K562 (cell line): ENCODE measurements around the gene MALAT1. TPM values are rescaled to one million over a fixed set of nuclear protein-coding genes. Genes with fewer than 3 reads are reported as not detected.
A peak's percentile ranks its signal among the peaks of the same experiment; 100 is the strongest.

Experiments
- CEBPZ ChIP-seq: fragments of 150-350 bp; IDR thresholded peaks from 2 replicates; pipeline ENCODE4 v1.6.1; 2014; ENCODE audit warnings: low read depth, mild to moderate bottlenecking, low read length, borderline replicate concordance
- ELF1 ChIP-seq: fragments of 200-800 bp; sonication (Bioruptor generic); IDR thresholded peaks from 2 replicates; pipeline ENCODE4 v1.6.1; 2016; ENCODE audit warnings: missing genetic modification characterization, missing compliant biosample characterization
- FOXJ3 ChIP-seq: sonication (generic); formaldehyde crosslinking; IDR thresholded peaks from 2 replicates; pipeline ENCODE4 v1.4.0; 2020; ENCODE audit warnings: mild to moderate bottlenecking, missing genetic modification reagents
- FOXM1 ChIP-seq, 2 experiments: fragments of 450-650 bp in 1 of 2; sonication (generic) in 1 of 2; formaldehyde crosslinking in 1 of 2; IDR thresholded peaks; 2 replicates each; pipeline versions ENCODE4 v1.6.1 to v1.9.0; 2017 to 2022; ENCODE audit warnings: low read depth in 2 of 2, mild to moderate bottlenecking in 2 of 2, missing genetic modification reagents in 1 of 2, moderate library complexity in 1 of 2
- FUS ChIP-seq: fragments of 200-400 bp; formaldehyde crosslinking; optimal IDR thresholded peaks from 2 replicates; pipeline ENCODE3; 2017; ENCODE audit warnings: low read depth, low read length
- JUNB ChIP-seq: fragments of 450-650 bp; formaldehyde crosslinking; conservative IDR thresholded peaks from 2 replicates; pipeline ENCODE4 v1.4.0; 2020; ENCODE audit warnings: mild to moderate bottlenecking
- LCOR ChIP-seq: sonication (generic); formaldehyde crosslinking; IDR thresholded peaks from 2 replicates; pipeline ENCODE4 v1.8.0; 2022; ENCODE audit warnings: mild to moderate bottlenecking, missing genetic modification reagents
- MEF2A ChIP-seq: IDR thresholded peaks from 2 replicates; pipeline ENCODE4 v1.6.1; 2011; ENCODE audit warnings: low read depth, mild to moderate bottlenecking, low read length, moderate library complexity; ENCODE audit not compliant: control insufficient read depth
- NCOA2 ChIP-seq, 2 experiments: fragments of 450-650 bp; IDR thresholded peaks; 2 replicates each; pipeline ENCODE4 v1.6.1; 2018; ENCODE audit warnings: mild to moderate bottlenecking in 2 of 2, moderate library complexity in 1 of 2; ENCODE audit not compliant: partially characterized antibody in 2 of 2
- NFIX ChIP-seq: fragments of 250-450 bp; sonication (Bioruptor Pico); IDR thresholded peaks from 2 replicates; pipeline ENCODE4 v1.4.0; 2020; ENCODE audit warnings: low read depth, mild to moderate bottlenecking, moderate library complexity
- PHB ChIP-seq: fragments of 250-450 bp; sonication (Bioruptor Pico); IDR thresholded peaks from 2 replicates; pipeline ENCODE4 v1.5.0; 2021
- POLR3G ChIP-seq: IDR thresholded peaks from 2 replicates; pipeline ENCODE4 v1.6.1; 2011; ENCODE audit not compliant: insufficient read length, insufficient replicate concordance; ENCODE audit errors: extremely low read depth
- RBM14 ChIP-seq: fragments of 200-400 bp; formaldehyde crosslinking; IDR thresholded peaks from 2 replicates; pipeline ENCODE4 v1.6.1; 2018; ENCODE audit warnings: low read depth, mild to moderate bottlenecking, low read length, moderate library complexity, borderline replicate concordance; ENCODE audit not compliant: insufficient read depth
- RBM39 ChIP-seq: fragments of 200-400 bp; formaldehyde crosslinking; optimal IDR thresholded peaks from 2 replicates; pipeline ENCODE3; 2018; ENCODE audit warnings: low read depth, low read length
- SIRT6 ChIP-seq: IDR thresholded peaks from one replicate; pipeline ENCODE4 v1.6.1; 2012; ENCODE audit warnings: low read depth, mild to moderate bottlenecking, control low read depth, inconsistent platforms, low read length, moderate library complexity
- SUPT5H ChIP-seq: fragments of 450-650 bp; IDR thresholded peaks from 2 replicates; pipeline ENCODE4 v1.6.1; 2016
- TAL1 ChIP-seq: fragments of 450-650 bp; IDR thresholded peaks from 2 replicates; pipeline ENCODE4 v1.6.1; 2016; ENCODE audit warnings: mild to moderate bottlenecking
- U2AF1 ChIP-seq: fragments of 200-400 bp; formaldehyde crosslinking; optimal IDR thresholded peaks from 2 replicates; pipeline ENCODE3; 2017; ENCODE audit warnings: mild to moderate bottlenecking, low read depth, low read length, moderate library complexity
- U2AF2 ChIP-seq: fragments of 200-400 bp; formaldehyde crosslinking; optimal IDR thresholded peaks from 2 replicates; pipeline ENCODE3; 2017; ENCODE audit warnings: low read depth, mild to moderate bottlenecking, low read length
- ZBTB7A ChIP-seq: IDR thresholded peaks from 2 replicates; pipeline ENCODE4 v1.6.1; 2011; ENCODE audit warnings: low read depth, mild to moderate bottlenecking, low read length, moderate library complexity, borderline replicate concordance; ENCODE audit not compliant: control insufficient read depth
- polyA plus RNA-seq, 8 experiments: library from polyadenylated mRNA; depleted of rRNA in 4 of 8; stranded (reverse) in 5 of 8; unstranded in 3 of 8; fragments of >200 nt; fragmentation: Nextera tagmentation in 2 of 8; fragmentation: Illumina TruSeq in 1 of 8; extraction: Ambion mirVana in 2 of 8; extraction: Trizol in 1 of 8; gene quantifications; 2 replicates each; pipeline versions ENCODE4 v1.2.1 to v1.2.3, GENCODE V29; 2011 to 2014; ENCODE audit warnings: inconsistent platforms in 1 of 8, missing spikeins in 1 of 8
- total RNA-seq, 7 experiments: library from RNA; depleted of rRNA in 6 of 7; stranded (reverse); fragments of >200 nt in 6 of 7; fragmentation: Illumina TruSeq in 2 of 7; extraction: Trizol in 2 of 7; gene quantifications; 2 replicates each; pipeline versions ENCODE4 v1.2.1 to v1.2.3, GENCODE V29; 2011 to 2021; ENCODE audit warnings: low replicate concordance in 1 of 7
- TF ChIP-seq, protein P1 (sequence below): fragments of 250-450 bp; sonication (Bioruptor Pico); IDR thresholded peaks from 2 replicates; pipeline ENCODE4 v1.8.0; 2022; ENCODE audit warnings: inconsistent platforms, mild to moderate bottlenecking, moderate library complexity, borderline replicate concordance
- TF ChIP-seq, protein P2 (sequence below): sonication (generic); formaldehyde crosslinking; IDR thresholded peaks from 2 replicates; pipeline ENCODE4 v1.4.0; 2020; ENCODE audit warnings: mild to moderate bottlenecking, missing genetic modification reagents

MALAT1 gene
- total and polyA plus RNA-seq, 9 of the 15 experiments (the other 6 are each of a cell fraction or from before 2014, with no cell fraction given) = 363 to 8,715 (median 2,351) TPM

DNA sequence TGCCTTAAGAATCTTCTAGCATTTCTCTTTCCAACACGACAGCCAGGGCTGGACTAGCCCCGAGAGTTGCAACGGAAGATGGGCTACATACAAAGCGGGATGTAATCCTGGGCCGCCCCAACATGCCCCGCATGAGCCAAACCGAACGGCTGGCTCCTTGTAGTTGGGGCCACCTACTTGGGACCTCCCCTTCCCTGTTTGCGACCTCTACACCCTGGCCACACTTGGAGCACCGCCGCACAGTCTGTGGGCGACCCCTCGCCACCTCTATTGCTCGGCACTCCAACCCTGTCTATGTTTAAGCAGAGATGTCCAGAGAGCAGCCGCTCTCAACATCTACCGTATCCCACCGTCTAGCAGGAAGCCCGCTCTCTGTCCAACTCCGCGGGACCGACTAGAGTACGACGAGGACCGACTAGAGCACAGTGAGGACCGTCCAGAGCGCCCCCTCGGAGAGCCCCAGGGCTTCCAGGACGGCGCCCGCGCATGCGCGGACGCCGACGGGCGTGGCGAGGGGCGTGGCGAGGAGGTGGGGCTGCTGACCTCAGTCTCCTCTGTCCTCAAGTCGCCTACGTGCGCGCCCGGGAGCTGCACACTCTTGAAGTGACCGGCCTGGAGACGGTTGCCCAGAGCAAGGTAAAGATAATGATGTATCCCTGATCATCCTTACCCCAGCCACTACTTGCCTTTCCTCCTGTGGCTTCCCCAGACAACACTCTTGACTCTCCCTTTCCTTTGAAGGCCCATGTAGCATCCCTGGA lies 44.0 kb upstream of the MALAT1 start (continued):
- TF ChIP-seq, protein P1, sequence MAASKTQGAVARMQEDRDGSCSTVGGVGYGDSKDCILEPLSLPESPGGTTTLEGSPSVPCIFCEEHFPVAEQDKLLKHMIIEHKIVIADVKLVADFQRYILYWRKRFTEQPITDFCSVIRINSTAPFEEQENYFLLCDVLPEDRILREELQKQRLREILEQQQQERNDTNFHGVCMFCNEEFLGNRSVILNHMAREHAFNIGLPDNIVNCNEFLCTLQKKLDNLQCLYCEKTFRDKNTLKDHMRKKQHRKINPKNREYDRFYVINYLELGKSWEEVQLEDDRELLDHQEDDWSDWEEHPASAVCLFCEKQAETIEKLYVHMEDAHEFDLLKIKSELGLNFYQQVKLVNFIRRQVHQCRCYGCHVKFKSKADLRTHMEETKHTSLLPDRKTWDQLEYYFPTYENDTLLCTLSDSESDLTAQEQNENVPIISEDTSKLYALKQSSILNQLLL (CRISPR knock-in tag) = no peak
- TF ChIP-seq CEBPZ (no peak), ZBTB7A (peak; percentile 76; the same call in 1 of the 2 replicates), TAL1 (no peak), LCOR (CRISPR knock-in tag) (peak; percentile 68), U2AF1 (no peak), SUPT5H (peak; percentile 97), U2AF2 (no peak), JUNB (CRISPR knock-in tag) (no peak), ELF1 (no peak), FUS (no peak), FOXM1 (IDR thresholded peaks at IDR 0.05; ENCODE audit: low read depth) (no peak), FOXM1 (CRISPR knock-in tag; IDR thresholded peaks at IDR 0.05; ENCODE audit: low read depth) (no peak), NFIX (CRISPR knock-in tag) (no peak), RBM14 (no peak), RBM39 (no peak), FOXJ3 (CRISPR knock-in tag) (no peak), PHB (CRISPR knock-in tag) (no peak), NCOA2 (IDR thresholded peaks at IDR 0.05; ENCODE audit: partially characterized antibody in 2 of 2) (no peak), POLR3G (no peak), SIRT6 (no peak), MEF2A (no peak)
- TF ChIP-seq, protein P2, sequence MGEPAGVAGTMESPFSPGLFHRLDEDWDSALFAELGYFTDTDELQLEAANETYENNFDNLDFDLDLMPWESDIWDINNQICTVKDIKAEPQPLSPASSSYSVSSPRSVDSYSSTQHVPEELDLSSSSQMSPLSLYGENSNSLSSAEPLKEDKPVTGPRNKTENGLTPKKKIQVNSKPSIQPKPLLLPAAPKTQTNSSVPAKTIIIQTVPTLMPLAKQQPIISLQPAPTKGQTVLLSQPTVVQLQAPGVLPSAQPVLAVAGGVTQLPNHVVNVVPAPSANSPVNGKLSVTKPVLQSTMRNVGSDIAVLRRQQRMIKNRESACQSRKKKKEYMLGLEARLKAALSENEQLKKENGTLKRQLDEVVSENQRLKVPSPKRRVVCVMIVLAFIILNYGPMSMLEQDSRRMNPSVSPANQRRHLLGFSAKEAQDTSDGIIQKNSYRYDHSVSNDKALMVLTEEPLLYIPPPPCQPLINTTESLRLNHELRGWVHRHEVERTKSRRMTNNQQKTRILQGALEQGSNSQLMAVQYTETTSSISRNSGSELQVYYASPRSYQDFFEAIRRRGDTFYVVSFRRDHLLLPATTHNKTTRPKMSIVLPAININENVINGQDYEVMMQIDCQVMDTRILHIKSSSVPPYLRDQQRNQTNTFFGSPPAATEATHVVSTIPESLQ = no peak
